Activated T-helper 1 cell treated with anti-CD3 and anti-CD28 coated beads, Interleukin-12 subunit alpha, Interleukin-12 subunit beta, Interleukin-2, Interleukin-4 antibody, amounts not matched to agents 30 ng/mL and 10 ng/mL and 1 ng/mL, durations not matched to agents 14 hours and 24 hours and 36 hours (primary cell): ENCODE measurements around the gene ARPC5. TPM values are rescaled to one million over a fixed set of nuclear protein-coding genes. Genes with fewer than 3 reads are reported as not detected.
A peak's percentile ranks its signal among the peaks of the same experiment; 100 is the strongest.

Source experiments
- DNase-seq: peaks from one replicate; pipeline ENCODE4 v3.0.0; 2021; ENCODE audit warnings: low spot score
- H3K27ac Mint-ChIP-seq: one replicate; pipeline ENCODE4 v1.8.0; 2021; ENCODE audit warnings: mild to moderate bottlenecking, mixed read lengths
- H3K27me3 Mint-ChIP-seq: one replicate; pipeline ENCODE4 v1.8.0; 2022; ENCODE audit warnings: mild to moderate bottlenecking, moderate library complexity, mixed read lengths; ENCODE audit not compliant: insufficient read depth
- H3K36me3 Mint-ChIP-seq: one replicate; pipeline ENCODE4 v1.8.0; 2021; ENCODE audit warnings: low read depth, mixed read lengths
- H3K4me1 Mint-ChIP-seq: one replicate; pipeline ENCODE4 v1.8.0; 2021; ENCODE audit warnings: low read depth, mixed read lengths
- H3K4me3 Mint-ChIP-seq: one replicate; pipeline ENCODE4 v1.8.0; 2021; ENCODE audit warnings: mild to moderate bottlenecking, moderate library complexity, mixed read lengths
- H3K9me3 Mint-ChIP-seq: one replicate; pipeline ENCODE4 v1.8.0; 2021; ENCODE audit warnings: mixed read lengths
- intact Hi-C: fragments of 100-400 bp; cut with micrococcal nuclease; formaldehyde crosslinking; loops from one replicate; pipeline ENCODE4 v1.15.1; 2024
- total RNA-seq: library from RNA; stranded (reverse); gene quantifications from 2 replicates; pipeline ENCODE4 v1.2.3, GENCODE V29; 2022

Gene ARPC5
- total RNA-seq, 1 donor from 2014 or later = 146 TPM

DNA sequence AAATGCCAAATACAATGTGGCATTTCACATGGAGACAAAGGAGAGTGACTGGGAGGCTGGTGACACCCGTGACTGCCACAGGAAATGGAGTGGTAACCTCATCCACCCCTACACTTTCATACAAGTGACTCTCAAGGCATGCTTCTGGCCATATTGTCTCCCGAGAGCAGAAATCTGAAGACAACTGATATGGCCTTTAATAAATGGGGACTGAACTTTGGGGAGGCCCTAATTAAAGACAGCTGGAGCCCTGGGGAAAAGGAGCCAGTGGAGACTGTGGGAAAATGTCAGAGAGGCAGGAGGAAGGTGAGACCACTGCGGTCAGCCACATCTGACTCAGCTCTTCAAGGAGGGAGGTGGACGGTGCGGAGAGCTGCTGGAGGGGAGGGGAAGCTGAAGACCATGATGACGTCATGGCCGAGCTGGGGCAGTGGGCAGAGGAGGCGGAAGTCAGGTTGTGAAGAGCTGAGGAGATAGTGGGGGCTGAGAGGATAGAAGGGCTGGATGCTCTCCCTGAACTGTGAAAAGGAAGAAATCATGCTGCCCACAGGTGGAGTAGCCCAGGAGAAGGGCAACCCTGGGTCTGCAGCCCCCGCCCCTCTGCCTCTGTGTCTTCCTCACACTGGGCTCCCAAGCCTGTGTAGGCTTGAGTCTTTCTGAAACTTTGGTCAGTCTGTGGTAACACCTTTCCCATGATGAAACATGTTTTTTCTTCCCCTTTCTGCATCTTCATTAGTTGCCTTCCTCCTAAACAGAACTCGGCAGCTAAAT is 31.4 kb downstream of the ARPC5 start:
- H3K27me3 Mint-ChIP-seq = peaks cover 7% of the 10 kb centered on the region
- no peak overlapping the region for H3K4me3 Mint-ChIP-seq
- intact Hi-C loops = no loop called here
- peaks cover 1% of the 10 kb centered on the region for H3K36me3 Mint-ChIP-seq
- peaks cover 7% of the 10 kb centered on the region for H3K4me1 Mint-ChIP-seq
- no peaks in the 10 kb centered on the region for H3K9me3 Mint-ChIP-seq
- peak overlapping the region; percentile 19 for H3K27ac Mint-ChIP-seq
- no peak for DNase-seq

DNA sequence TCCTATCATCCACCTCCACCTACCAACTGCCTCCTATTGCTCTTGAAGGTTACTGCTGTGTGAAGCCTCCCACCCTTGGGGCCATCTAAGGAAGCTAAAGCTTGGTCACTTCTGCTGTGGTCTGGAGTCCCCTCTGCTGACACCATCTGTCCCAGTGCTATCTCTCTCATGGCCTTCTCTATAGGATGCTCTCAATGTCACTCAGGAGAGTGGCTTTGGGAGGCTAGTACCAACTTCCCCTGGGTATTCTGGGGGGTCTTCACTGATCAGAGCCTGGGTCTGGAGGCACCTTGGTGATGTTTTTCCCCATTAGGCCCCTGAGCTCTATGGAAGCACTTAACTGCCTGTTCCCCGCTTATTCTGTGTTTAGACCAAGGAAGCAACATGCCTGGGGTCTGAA is 33.1 kb downstream of the ARPC5 start:
- Mint-ChIP-seq H3K4me3 (no peak overlapping the region), H3K36me3 (peaks cover 1% of the 10 kb centered on the region), H3K9me3 (no peaks in the 10 kb centered on the region), H3K4me1 (peaks cover 17% of the 10 kb centered on the region), H3K27ac (no peak overlapping the region), H3K27me3 (peaks cover 7% of the 10 kb centered on the region)
- no peak for DNase-seq
- intact Hi-C loops = no loop called here

DNA sequence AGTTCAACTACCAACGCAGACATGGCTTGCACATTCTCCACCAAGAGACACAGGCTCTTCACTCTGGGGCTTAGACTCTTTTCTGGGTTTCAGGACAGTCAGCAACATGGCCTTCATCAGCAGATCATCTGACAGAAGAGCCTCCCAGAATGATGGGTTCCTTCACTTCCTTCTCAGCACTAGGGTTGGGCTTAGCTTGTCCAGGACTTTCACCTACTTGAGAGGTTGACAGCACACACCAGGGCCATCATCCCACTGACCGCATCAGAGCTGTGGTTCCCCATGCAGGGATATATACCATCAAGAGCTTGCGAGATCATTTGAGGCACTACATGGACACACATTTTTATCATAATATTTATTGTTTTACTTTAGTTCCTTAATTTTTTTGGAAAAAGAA is 34.9 kb downstream of the ARPC5 start:
- H3K4me1 Mint-ChIP-seq = peaks cover 17% of the 10 kb centered on the region
- intact Hi-C loops = no loop called here
- peaks cover 7% of the 10 kb centered on the region for H3K27me3 Mint-ChIP-seq
- H3K9me3 Mint-ChIP-seq = no peaks in the 10 kb centered on the region
- peaks cover 1% of the 10 kb centered on the region for H3K36me3 Mint-ChIP-seq
- DNase-seq = no peak
- no peak overlapping the region for H3K27ac Mint-ChIP-seq
- H3K4me3 Mint-ChIP-seq = no peak overlapping the region

DNA sequence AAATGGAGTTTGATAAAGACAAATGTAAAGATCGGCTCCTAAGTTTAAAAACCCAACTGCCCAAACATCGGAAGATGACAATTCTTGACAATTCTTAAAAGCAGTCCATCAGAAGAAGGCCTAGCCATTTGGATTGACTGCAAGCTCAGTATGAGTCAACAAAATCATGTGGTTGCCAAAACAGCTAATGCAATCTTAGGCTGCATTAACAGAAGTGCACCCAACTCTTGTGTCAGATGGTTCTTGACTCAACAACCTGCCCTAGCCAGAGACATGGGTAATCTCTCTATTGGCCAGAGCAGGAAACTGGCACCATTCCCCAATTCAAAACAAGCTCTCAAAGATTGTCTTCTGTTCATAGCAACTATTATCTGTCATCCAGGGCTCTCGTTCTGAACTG is 35.4 kb downstream of the ARPC5 start:
- DNase-seq = no peak
- no peak overlapping the region for H3K4me3 Mint-ChIP-seq
- intact Hi-C loops = no loop called here
- peaks cover 17% of the 10 kb centered on the region for H3K4me1 Mint-ChIP-seq
- H3K9me3 Mint-ChIP-seq = no peaks in the 10 kb centered on the region
- H3K36me3 Mint-ChIP-seq = peaks cover 1% of the 10 kb centered on the region
- H3K27me3 Mint-ChIP-seq = peaks cover 10% of the 10 kb centered on the region
- no peak overlapping the region for H3K27ac Mint-ChIP-seq

DNA sequence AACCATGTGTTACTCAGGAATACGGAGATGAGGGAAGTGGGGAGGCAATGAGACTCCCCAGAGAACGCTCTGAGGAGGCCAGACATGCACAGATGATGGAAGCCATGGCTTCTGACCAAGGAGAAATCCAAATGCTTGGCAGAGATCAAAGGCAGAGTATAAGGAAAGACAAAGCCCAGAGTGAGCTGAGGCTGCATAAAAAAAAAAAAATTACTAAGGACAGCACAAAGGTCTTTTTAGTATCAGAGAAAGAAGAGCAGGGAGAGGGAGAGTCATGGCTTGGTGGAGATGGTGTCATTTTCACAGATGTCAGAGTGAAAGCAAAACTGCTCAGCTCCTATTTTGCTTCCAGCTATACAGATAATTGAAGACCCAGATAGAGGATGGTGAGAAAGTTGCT is 37.2 kb downstream of the ARPC5 start:
- H3K27me3 Mint-ChIP-seq = peaks cover 2% of the 10 kb centered on the region
- H3K36me3 Mint-ChIP-seq = peaks cover 1% of the 10 kb centered on the region
- intact Hi-C loops = loop anchor here (1.0 kb wide), 1 partner anchor 8 kb away; the partner anchor contains the start of gene NCF2
- H3K4me1 Mint-ChIP-seq = peaks cover 16% of the 10 kb centered on the region
- peak overlapping the region; percentile 18 for H3K27ac Mint-ChIP-seq
- H3K4me3 Mint-ChIP-seq = no peak overlapping the region
- no peaks in the 10 kb centered on the region for H3K9me3 Mint-ChIP-seq
- DNase-seq = no peak

DNA sequence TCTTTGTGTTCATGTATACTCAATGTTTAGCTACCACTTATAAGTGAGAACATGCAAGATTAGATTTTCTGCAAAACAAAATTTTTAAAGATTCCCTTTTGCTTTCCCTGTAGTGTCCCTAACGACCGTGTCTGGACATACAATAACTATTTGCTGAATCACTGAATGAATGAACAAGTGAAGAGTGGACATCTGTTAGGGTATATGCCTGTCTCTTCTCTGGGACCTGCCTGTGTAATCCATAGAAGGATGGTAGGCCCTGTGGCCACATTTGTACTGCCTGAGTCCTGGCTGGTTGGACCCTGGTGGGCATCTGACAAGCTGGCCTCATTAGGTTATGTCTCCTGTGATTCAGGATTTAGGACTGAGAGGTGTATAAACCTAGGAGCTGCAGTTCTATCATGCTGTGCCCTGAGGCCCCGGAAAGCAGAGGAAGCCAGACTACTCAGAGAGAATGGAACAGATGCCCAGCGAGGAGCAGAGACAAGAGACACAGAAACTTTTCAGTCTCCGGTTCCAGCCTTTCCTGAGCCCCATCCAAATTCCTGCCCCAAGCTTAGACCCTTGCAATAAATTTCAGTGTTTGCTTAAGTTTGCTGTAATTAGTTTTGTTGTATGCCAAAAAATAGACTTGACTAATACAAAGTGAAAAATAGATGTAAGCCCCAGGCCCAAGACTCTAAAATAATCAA is 37.8 kb downstream of the ARPC5 start:
- no peak for DNase-seq
- no peak overlapping the region for H3K27ac Mint-ChIP-seq
- no peaks in the 10 kb centered on the region for H3K9me3 Mint-ChIP-seq
- H3K4me3 Mint-ChIP-seq = no peak overlapping the region
- H3K36me3 Mint-ChIP-seq = peaks cover 1% of the 10 kb centered on the region
- H3K4me1 Mint-ChIP-seq = peaks cover 22% of the 10 kb centered on the region
- H3K27me3 Mint-ChIP-seq = peaks cover 2% of the 10 kb centered on the region
- intact Hi-C loops = loop anchor here (1.0 kb wide), 1 partner anchor 8 kb away; the partner anchor contains the start of gene NCF2

DNA sequence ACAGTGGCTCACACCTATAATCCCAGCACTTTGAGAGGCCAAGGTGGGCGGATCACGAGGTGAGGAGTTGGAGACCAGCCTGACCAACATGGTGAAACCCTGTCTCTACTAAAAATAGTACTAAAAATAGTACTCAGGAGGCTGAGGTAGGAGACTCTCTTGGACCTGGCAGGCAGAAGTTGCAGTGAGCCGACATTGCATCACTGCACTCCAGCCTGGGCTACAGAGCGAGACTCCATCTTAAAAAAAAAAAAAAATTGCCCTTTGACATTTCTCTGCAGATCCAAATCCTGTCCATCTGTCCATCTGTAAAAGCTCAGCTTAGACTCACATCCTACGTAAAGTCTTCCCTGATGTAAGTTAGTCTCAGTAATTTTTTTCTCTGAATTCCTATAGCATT is 39.1 kb downstream of the ARPC5 start:
- intact Hi-C loops = no loop called here
- Mint-ChIP-seq H3K9me3 (no peaks in the 10 kb centered on the region), H3K27ac (no peak overlapping the region), H3K36me3 (peaks cover 1% of the 10 kb centered on the region), H3K4me3 (no peak overlapping the region), H3K4me1 (peaks cover 30% of the 10 kb centered on the region), H3K27me3 (peaks cover 2% of the 10 kb centered on the region)
- no peak for DNase-seq

DNA sequence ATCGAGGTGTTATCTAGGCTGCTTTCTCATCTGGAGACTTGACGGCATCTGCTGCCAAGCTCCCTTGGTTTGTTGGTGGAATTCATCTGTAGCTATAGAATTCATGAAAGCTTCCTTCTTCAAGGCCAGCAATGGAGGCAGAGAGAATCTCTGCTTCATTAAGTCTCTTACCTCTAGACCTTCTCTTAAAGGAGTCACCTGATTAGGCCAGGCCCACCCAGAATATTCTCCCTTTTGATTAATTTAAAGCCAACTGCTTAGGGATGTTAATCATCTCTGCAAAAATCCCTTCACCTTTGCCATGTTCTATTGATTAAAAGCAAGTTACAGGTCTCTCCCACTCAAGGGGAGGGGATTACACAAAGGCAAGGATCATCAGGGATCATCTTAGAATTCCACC is 40.0 kb downstream of the ARPC5 start:
- Mint-ChIP-seq H3K27ac (no peak overlapping the region), H3K4me1 (peaks cover 36% of the 10 kb centered on the region), H3K36me3 (no peaks in the 10 kb centered on the region), H3K9me3 (no peaks in the 10 kb centered on the region), H3K27me3 (peaks cover 2% of the 10 kb centered on the region), H3K4me3 (no peak overlapping the region)
- intact Hi-C loops = no loop called here
- DNase-seq = no peak

DNA sequence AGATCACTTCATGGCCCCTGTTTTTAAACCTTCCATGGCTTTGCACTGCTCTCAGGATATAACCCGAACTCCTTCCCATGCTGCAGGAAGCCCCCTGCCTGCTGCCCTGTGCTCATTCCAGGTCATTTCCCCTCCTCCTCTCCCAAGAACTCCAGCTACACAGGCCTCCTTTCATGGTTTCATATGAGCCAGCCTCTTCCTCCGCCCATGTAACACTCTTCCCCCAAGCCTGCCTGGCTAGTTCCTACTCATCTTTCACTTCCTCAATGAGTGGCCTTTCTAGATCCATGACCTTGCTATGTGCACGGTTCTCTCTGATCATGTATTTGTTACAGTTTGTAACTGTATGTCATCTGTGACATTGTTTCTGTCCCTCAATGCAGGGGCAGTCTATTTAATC is 42.2 kb downstream of the ARPC5 start:
- no peak overlapping the region for H3K27ac Mint-ChIP-seq
- intact Hi-C loops = no loop called here
- peaks cover 51% of the 10 kb centered on the region for H3K4me1 Mint-ChIP-seq
- H3K27me3 Mint-ChIP-seq = peaks cover 2% of the 10 kb centered on the region
- H3K4me3 Mint-ChIP-seq = no peak overlapping the region
- DNase-seq = no peak
- no peaks in the 10 kb centered on the region for H3K9me3 Mint-ChIP-seq
- no peaks in the 10 kb centered on the region for H3K36me3 Mint-ChIP-seq

DNA sequence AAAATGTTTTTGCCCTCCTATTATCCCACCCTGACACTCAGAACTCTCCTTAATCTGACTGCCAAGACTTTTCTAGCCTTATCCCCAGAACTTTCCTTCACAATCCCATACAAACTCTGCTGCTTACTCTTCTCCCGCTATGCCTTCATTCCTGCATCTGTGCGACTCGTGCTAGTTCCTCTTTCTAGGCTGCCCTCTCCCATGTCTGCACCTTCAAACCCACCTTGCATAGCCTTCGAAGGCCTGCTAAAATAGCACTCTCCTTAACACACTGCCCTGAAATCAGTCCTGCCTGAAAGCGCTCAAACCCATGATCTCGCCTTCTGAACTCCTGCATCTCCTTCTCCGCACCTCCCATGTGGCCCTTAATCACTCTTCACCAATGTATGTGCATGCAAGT is 42.9 kb downstream of the ARPC5 start:
- H3K4me3 Mint-ChIP-seq = no peak overlapping the region

DNA sequence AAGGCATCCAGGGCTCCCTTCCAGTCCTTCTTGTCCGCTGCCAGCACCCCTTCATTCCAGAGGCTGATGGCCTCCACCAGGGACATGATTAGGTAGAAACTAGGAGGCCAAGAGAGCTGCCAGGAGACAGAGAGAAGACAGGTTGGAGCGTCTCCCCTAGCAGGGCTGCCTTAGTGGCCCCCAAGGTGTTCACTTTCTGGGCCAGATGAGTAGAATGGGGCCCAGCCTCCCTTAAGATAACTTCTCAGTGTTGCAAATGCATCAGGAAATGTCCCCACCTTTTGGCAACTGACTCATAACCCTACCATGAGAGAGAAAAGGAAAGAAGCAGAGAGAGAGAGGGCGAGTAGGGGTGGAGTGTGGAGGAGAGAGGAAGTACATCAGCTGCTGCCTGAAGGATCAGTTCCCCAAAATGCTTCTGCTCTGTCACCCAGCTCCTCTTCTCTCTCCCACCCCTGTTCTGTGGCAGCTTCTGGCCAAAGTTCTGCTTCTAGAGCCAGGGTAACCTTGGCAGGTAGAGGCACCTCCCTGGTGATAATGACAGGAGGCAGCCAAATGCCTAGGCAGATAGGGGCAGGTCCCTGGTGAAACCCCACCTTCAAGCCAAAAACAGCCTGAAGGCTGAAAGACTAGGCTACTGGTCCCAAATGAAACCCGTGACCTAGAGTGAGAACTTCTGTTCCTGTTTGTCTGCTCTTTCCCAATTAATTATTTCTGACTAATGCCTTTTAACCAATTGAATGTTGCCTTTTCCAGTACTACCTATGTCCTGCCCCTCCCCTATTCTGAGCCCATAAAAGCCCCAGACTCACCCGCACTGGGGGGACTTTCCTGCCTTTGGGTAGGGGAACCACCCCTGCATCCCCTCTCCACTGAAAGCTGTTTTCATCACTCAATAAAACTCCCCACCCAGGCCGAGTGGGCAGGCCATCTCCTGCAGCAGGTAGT is 45.1 kb downstream of the ARPC5 start, which contains the start of gene NCF2:
NCF2 (minus strand) TSS at position 216 of the 948 bp plus-strand sequence; CDS start at position 86, 130 bp downstream.
- peak; percentile 68 for DNase-seq
- Mint-ChIP-seq H3K4me3 (peak within 1 kb of the TSS; percentile 69), H3K9me3 (no peaks in the 10 kb centered on the region), H3K27me3 (peaks cover 2% of the 10 kb centered on the region), H3K36me3 (peaks cover 2% of the 10 kb centered on the region), H3K27ac (peak within 1 kb of the TSS; percentile 84), H3K4me1 (peaks cover 50% of the 10 kb centered on the region)
- intact Hi-C loops = loop anchor here (1.0 kb wide), 5 partner anchors 8 to 120 kb away; no protein-coding TSS in a partner anchor

More for the DNA sequence above, 42.9 kb downstream of the ARPC5 start:
- Mint-ChIP-seq H3K27me3 (peaks cover 2% of the 10 kb centered on the region), H3K27ac (no peak overlapping the region), H3K36me3 (no peaks in the 10 kb centered on the region), H3K9me3 (no peaks in the 10 kb centered on the region), H3K4me1 (peaks cover 50% of the 10 kb centered on the region)
- intact Hi-C loops = no loop called here
- DNase-seq = no peak

DNA sequence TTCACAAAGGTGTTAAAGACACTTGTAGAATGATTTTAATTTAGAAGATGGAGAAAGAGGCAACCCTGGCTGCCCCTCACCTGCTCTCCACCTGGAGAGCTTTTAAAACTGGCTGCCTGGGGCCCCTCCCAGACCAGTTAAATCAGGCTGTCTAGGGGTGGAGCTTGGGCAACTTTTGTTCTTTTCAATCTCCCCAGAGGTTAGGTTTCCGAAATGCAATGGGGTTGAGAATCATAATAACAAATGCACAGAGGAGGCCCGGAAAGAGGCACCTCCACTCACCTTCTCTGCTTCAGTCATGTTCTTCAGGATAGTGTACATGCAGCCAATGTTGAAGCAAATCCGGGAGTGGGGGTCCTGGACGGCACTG is 45.7 kb downstream of the ARPC5 start:
- peak overlapping the region; percentile 69 for H3K4me3 Mint-ChIP-seq
- H3K27ac Mint-ChIP-seq = peak overlapping the region; percentile 84
- H3K27me3 Mint-ChIP-seq = no peaks in the 10 kb centered on the region
- no peaks in the 10 kb centered on the region for H3K9me3 Mint-ChIP-seq
- intact Hi-C loops = loop anchor here (1.0 kb wide), 5 partner anchors 8 to 120 kb away; no protein-coding TSS in a partner anchor
- no peak for DNase-seq
- H3K4me1 Mint-ChIP-seq = peaks cover 54% of the 10 kb centered on the region
- H3K36me3 Mint-ChIP-seq = peaks cover 4% of the 10 kb centered on the region
